Measurements from ENCODE around the gene SCFD2.

SCFD2 gene

GRCh38 chr4:53119680-53120079 is 246.2 kb downstream of the SCFD2 start:
- Histone ChIP-seq H3K27me3 (replicated peaks; ENCODE audit: control insufficient read depth, insufficient read depth, low read length) (no peaks in the 10 kb centered on the region), H3K4me1 (ENCODE audit: control insufficient read depth, insufficient read depth, low read length) (peaks cover 28% of the 10 kb centered on the region), H3K36me3 (ENCODE audit: control insufficient read depth, insufficient read depth, low read length, severe bottlenecking) (no peaks in the 10 kb centered on the region), H3K9me3 (ENCODE audit: control insufficient read depth, low read length) (peaks cover 7% of the 10 kb centered on the region), H3K4me3 (ENCODE audit: low read length) (no peak overlapping the region), H3K9ac (ENCODE audit: low read length) (peak overlapping the region; percentile 21)
- peak; percentile 81 for DNase-seq (ENCODE audit: low read depth)

DNA sequence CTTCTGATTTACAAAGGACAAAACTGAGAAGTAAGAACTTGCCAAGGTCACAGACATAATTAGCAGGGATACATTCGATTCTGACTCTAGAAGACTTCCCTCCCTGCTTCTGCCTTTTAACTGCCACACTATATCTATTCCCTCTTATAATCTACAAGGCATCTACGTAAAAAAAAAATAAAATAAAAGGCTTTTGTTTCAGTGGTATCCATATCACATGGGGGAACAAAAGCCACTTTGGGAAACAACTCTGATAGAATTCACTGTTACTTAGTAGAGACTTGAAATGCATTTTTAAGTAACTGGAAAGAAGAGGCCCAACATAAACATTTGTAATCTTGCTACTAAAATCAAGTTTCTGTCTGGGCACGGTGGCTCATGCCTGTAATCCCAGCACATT is 247.2 kb downstream of the SCFD2 start:
- H3K9me3 ChIP-seq (ENCODE audit: control insufficient read depth, low read length): peaks cover 7% of the 10 kb centered on the region
- no peaks in the 10 kb centered on the region for H3K36me3 ChIP-seq (ENCODE audit: control insufficient read depth, insufficient read depth, low read length, severe bottlenecking)
- no peak overlapping the region for H3K9ac ChIP-seq (ENCODE audit: low read length)
- no peaks in the 10 kb centered on the region for H3K27me3 ChIP-seq (replicated peaks; ENCODE audit: control insufficient read depth, insufficient read depth, low read length)
- no peak for DNase-seq (ENCODE audit: low read depth)
- peaks cover 36% of the 10 kb centered on the region for H3K4me1 ChIP-seq (ENCODE audit: control insufficient read depth, insufficient read depth, low read length)
- H3K4me3 ChIP-seq (ENCODE audit: low read length): no peak overlapping the region

GRCh38 chr4:53116954-53117353 is 248.9 kb downstream of the SCFD2 start:
- peaks cover 7% of the 10 kb centered on the region for H3K9me3 ChIP-seq (ENCODE audit: control insufficient read depth, low read length)
- H3K4me3 ChIP-seq (ENCODE audit: low read length): no peak overlapping the region
- DNase-seq (ENCODE audit: low read depth): peak; percentile 40
- no peaks in the 10 kb centered on the region for H3K36me3 ChIP-seq (ENCODE audit: control insufficient read depth, insufficient read depth, low read length, severe bottlenecking)
- peaks cover 47% of the 10 kb centered on the region for H3K4me1 ChIP-seq (ENCODE audit: control insufficient read depth, insufficient read depth, low read length)
- H3K9ac ChIP-seq (ENCODE audit: low read length): no peak overlapping the region
- no peaks in the 10 kb centered on the region for H3K27me3 ChIP-seq (replicated peaks; ENCODE audit: control insufficient read depth, insufficient read depth, low read length)

- H3K9me3 ChIP-seq (ENCODE audit: control insufficient read depth, low read length): peaks cover 11% of the 10 kb centered on the region
- H3K36me3 ChIP-seq (ENCODE audit: control insufficient read depth, insufficient read depth, low read length, severe bottlenecking): no peaks in the 10 kb centered on the region
- no peak for DNase-seq (ENCODE audit: low read depth)
- peaks cover 30% of the 10 kb centered on the region for H3K4me1 ChIP-seq (ENCODE audit: control insufficient read depth, insufficient read depth, low read length)
- H3K9ac ChIP-seq (ENCODE audit: low read length): no peak overlapping the region
- peak overlapping the region; percentile 10 for H3K4me3 ChIP-seq (ENCODE audit: low read length)
- no peaks in the 10 kb centered on the region for H3K27me3 ChIP-seq (replicated peaks; ENCODE audit: control insufficient read depth, insufficient read depth, low read length)
Observed at GRCh38 chr4:53113431-53114225, 252.2 kb downstream of the SCFD2 start.

DNA sequence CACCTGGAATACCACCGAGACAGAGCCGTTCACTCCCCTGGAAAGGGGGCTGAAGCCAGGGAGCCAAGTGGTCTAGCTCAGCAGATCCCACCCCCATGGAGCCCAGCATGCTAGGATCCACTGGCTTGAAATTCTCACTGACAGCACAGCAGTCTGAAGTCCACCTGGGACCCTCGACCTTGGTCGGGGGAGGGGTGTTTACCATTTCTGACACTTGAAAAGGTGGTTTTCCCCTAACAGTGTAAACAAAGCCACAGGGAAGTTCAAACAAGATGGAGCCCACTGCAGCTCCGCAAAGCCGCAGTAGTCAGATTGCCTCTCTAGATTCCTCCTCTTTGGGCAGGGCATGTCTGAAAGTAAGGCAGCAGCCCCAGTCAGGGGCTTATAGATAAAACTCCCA is 260.5 kb downstream of the SCFD2 start:
- no peak overlapping the region for H3K4me3 ChIP-seq (ENCODE audit: low read length)
- no peak overlapping the region for H3K9ac ChIP-seq (ENCODE audit: low read length)
- H3K4me1 ChIP-seq (ENCODE audit: control insufficient read depth, insufficient read depth, low read length): peaks cover 16% of the 10 kb centered on the region
- peaks cover 4% of the 10 kb centered on the region for H3K9me3 ChIP-seq (ENCODE audit: control insufficient read depth, low read length)
- H3K27me3 ChIP-seq (replicated peaks; ENCODE audit: control insufficient read depth, insufficient read depth, low read length): no peaks in the 10 kb centered on the region
- H3K36me3 ChIP-seq (ENCODE audit: control insufficient read depth, insufficient read depth, low read length, severe bottlenecking): no peaks in the 10 kb centered on the region
- DNase-seq (ENCODE audit: low read depth): no peak

- Histone ChIP-seq H3K4me3 (ENCODE audit: low read length) (no peak overlapping the region), H3K9me3 (ENCODE audit: control insufficient read depth, low read length) (no peaks in the 10 kb centered on the region), H3K4me1 (ENCODE audit: control insufficient read depth, insufficient read depth, low read length) (peaks cover 25% of the 10 kb centered on the region), H3K36me3 (ENCODE audit: control insufficient read depth, insufficient read depth, low read length, severe bottlenecking) (no peaks in the 10 kb centered on the region), H3K27me3 (replicated peaks; ENCODE audit: control insufficient read depth, insufficient read depth, low read length) (no peaks in the 10 kb centered on the region), H3K9ac (ENCODE audit: low read length) (no peak overlapping the region)
- no peak for DNase-seq (ENCODE audit: low read depth)
Observed at GRCh38 chr4:53103481-53103880, 262.4 kb downstream of the SCFD2 start.

- Histone ChIP-seq H3K4me1 (ENCODE audit: control insufficient read depth, insufficient read depth, low read length) (peaks cover 25% of the 10 kb centered on the region), H3K36me3 (ENCODE audit: control insufficient read depth, insufficient read depth, low read length, severe bottlenecking) (no peaks in the 10 kb centered on the region), H3K27me3 (replicated peaks; ENCODE audit: control insufficient read depth, insufficient read depth, low read length) (no peaks in the 10 kb centered on the region), H3K9ac (ENCODE audit: low read length) (peak overlapping the region; percentile 45), H3K4me3 (ENCODE audit: low read length) (peak overlapping the region; percentile 56), H3K9me3 (ENCODE audit: control insufficient read depth, low read length) (no peaks in the 10 kb centered on the region)
- DNase-seq (ENCODE audit: low read depth): peak; percentile 62
Observed at GRCh38 chr4:53101191-53101581, 264.7 kb downstream of the SCFD2 start.

DNA sequence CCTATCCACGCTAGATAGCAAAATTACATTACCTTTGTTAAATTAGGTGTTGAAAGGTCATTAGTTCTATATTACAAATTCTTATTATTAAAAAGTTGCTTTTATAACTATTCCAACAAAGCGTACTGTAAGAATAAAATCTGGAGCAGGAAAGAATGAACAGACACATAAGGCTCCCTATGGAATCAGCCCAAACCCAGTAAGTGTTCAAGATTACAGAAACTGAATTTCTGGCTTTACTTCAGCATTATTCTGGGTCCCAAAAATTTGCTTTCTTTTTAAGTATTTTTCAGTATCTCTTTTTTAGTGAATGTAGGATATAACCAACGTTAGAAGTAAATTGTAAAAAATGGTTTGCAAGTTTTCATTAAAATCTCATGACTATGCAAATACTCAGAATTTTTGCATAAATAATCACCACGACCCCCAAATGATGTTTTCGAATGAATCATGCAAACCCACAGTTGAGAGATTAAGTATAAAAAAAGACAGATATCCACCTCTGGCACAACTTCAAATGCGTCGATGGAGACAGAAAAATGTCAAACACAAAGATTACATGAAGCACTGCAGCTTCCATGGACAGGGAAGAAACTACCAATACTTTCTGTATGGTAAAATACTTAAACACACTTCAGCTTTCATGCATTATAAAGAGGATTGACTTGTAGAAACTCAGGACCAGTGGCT is 265.2 kb downstream of the SCFD2 start:
- H3K36me3 ChIP-seq (ENCODE audit: control insufficient read depth, insufficient read depth, low read length, severe bottlenecking): no peaks in the 10 kb centered on the region
- H3K9me3 ChIP-seq (ENCODE audit: control insufficient read depth, low read length): no peaks in the 10 kb centered on the region
- peaks cover 25% of the 10 kb centered on the region for H3K4me1 ChIP-seq (ENCODE audit: control insufficient read depth, insufficient read depth, low read length)
- H3K9ac ChIP-seq (ENCODE audit: low read length): peak overlapping the region; percentile 45
- DNase-seq (ENCODE audit: low read depth): peak; percentile 32
- H3K4me3 ChIP-seq (ENCODE audit: low read length): peak overlapping the region; percentile 56
- H3K27me3 ChIP-seq (replicated peaks; ENCODE audit: control insufficient read depth, insufficient read depth, low read length): no peaks in the 10 kb centered on the region

DNA sequence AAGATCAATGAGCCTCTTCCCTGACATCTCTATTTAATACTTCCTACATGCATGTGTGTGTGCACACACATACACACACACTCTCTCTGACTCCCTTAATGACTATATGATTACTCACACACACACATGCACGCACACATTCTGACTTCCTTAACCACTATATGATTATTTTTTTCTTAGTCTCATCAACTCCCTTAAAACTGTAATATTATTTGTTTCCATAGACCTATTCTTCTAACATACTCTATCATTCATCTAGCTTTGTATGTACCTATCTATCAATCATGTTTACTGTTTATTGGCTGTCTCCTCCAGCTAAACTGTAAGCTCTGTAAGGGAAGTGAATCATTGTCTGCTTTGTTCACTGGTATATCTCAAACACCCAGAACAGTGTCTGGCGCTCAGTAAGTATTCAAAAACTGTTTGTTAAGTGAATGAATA is 267.2 kb downstream of the SCFD2 start:
- peaks cover 25% of the 10 kb centered on the region for H3K4me1 ChIP-seq (ENCODE audit: control insufficient read depth, insufficient read depth, low read length)
- no peaks in the 10 kb centered on the region for H3K27me3 ChIP-seq (replicated peaks; ENCODE audit: control insufficient read depth, insufficient read depth, low read length)
- no peak overlapping the region for H3K4me3 ChIP-seq (ENCODE audit: low read length)
- no peaks in the 10 kb centered on the region for H3K9me3 ChIP-seq (ENCODE audit: control insufficient read depth, low read length)
- DNase-seq (ENCODE audit: low read depth): peak; percentile 19
- no peaks in the 10 kb centered on the region for H3K36me3 ChIP-seq (ENCODE audit: control insufficient read depth, insufficient read depth, low read length, severe bottlenecking)
- no peak overlapping the region for H3K9ac ChIP-seq (ENCODE audit: low read length)

GRCh38 chr4:53094040-53094439 is 271.8 kb downstream of the SCFD2 start:
- H3K27me3 ChIP-seq (replicated peaks; ENCODE audit: control insufficient read depth, insufficient read depth, low read length): no peaks in the 10 kb centered on the region
- no peak overlapping the region for H3K4me3 ChIP-seq (ENCODE audit: low read length)
- no peak overlapping the region for H3K9ac ChIP-seq (ENCODE audit: low read length)
- DNase-seq (ENCODE audit: low read depth): no peak
- peaks cover 15% of the 10 kb centered on the region for H3K4me1 ChIP-seq (ENCODE audit: control insufficient read depth, insufficient read depth, low read length)
- H3K9me3 ChIP-seq (ENCODE audit: control insufficient read depth, low read length): no peaks in the 10 kb centered on the region
- H3K36me3 ChIP-seq (ENCODE audit: control insufficient read depth, insufficient read depth, low read length, severe bottlenecking): no peaks in the 10 kb centered on the region

DNA sequence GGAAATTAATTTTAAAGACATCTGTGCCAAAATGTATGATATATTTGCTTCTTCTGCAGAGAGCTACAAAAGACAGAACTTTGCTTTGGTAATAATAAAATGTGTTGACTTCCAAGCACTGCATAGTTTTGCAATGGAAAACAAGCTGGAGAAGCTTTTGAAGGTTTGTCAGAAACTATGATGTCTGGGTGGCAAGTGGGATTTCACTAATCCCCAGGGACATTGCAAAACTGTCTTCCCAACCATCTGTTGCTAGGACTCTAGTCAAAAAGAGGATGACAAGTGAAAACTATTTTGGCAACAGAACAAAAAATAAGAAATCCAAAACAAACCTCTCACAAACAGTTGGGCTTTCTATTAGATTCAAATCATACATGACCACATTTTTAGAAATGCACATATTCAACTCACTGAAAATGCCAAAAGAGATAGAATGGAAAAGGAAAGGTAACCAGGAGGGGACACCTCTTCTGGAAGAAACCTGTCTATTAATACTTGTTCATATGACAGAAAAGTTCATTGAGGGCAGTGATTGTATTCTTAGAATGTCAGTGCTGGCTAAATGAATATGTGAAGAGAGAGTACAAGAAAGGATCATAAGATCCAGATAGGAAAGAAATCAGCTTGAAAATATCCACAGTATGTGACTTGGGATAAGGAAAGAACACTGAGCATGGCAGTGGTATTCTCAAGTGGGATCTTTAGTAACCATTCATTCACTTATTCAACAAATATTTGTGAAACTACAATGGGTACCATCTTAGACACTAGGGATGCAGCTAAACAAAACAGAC is 275.7 kb downstream of the SCFD2 start:
- no peaks in the 10 kb centered on the region for H3K36me3 ChIP-seq (ENCODE audit: control insufficient read depth, insufficient read depth, low read length, severe bottlenecking)
- H3K27me3 ChIP-seq (replicated peaks; ENCODE audit: control insufficient read depth, insufficient read depth, low read length): no peaks in the 10 kb centered on the region
- H3K9ac ChIP-seq (ENCODE audit: low read length): no peak overlapping the region
- H3K4me3 ChIP-seq (ENCODE audit: low read length): no peak overlapping the region
- H3K9me3 ChIP-seq (ENCODE audit: control insufficient read depth, low read length): no peaks in the 10 kb centered on the region
- H3K4me1 ChIP-seq (ENCODE audit: control insufficient read depth, insufficient read depth, low read length): peaks cover 23% of the 10 kb centered on the region
- DNase-seq (ENCODE audit: low read depth): peak; percentile 59
